Motor neuron (in vitro differentiated cells): ENCODE measurements around the gene TAF15. TPM values are rescaled to one million over a fixed set of nuclear protein-coding genes. Genes with fewer than 3 reads are reported as not detected.

Source experiments
- ATAC-seq, 8 experiments: fragments of 200-7000 bp; cut with Tn5 transposase; replicated peaks in 6 of 8; 2 replicates each; pipeline ENCODE4 v1.8.0; 2021; ENCODE audit warnings: mild to moderate bottlenecking in 8 of 8, moderate library complexity in 8 of 8
- H3K27ac ChIP-seq, 2 donors: fragments of 250-450 bp; sonication (Bioruptor Pico); 2 replicates each; pipeline ENCODE4 v1.9.0; 2021; ENCODE audit warnings: antibody characterized with exemption in 2 of 2, mild to moderate bottlenecking in 2 of 2, moderate library complexity in 1 of 2
- H3K4me1 ChIP-seq, 2 donors: fragments of 250-450 bp; sonication (Bioruptor Pico); replicated peaks in 1 of 2; 2 replicates each; pipeline ENCODE4 v1.6.1; 2021; ENCODE audit warnings: antibody characterized with exemption in 2 of 2, mild to moderate bottlenecking in 2 of 2, moderate library complexity in 1 of 2
- H3K4me3 ChIP-seq, 5 donors: fragments of 250-450 bp; sonication (Bioruptor Pico); 2 replicates each; pipeline ENCODE4 v1.9.0; 2021; ENCODE audit warnings: antibody characterized with exemption in 5 of 5, mild to moderate bottlenecking in 5 of 5, moderate library complexity in 4 of 5
- WGBS, 10 experiments: fragments of 450-650 bp; shearing (Covaris generic); methylation state at CpG; one replicate each; pipeline ENCODE4 v1.0.0; 2022; 5-methylcytosine and 5-hydroxymethylcytosine counted together
- in situ Hi-C, 9 experiments: fragments of 400-800 bp; cut with MboI; loops; one replicate each; pipeline ENCODE4 v1.15.0; 2021; ENCODE audit warnings: low sequenced_read_pairs in 9 of 9, low pct_unique_long_range_greater_than_20kb in 2 of 9; ENCODE audit not compliant: unreplicated experiment in 9 of 9
- total RNA-seq, 8 experiments: library from RNA; unstranded; fragments of 300-600 nt; gene quantifications; 2 replicates each; pipeline versions ENCODE4 v1.2.3 to v1.2.4, GENCODE V29; 2022

Gene TAF15
- total RNA-seq, 8 experiments from 2014 or later, result 40.6 to 190 (median 53.7) TPM

DNA sequence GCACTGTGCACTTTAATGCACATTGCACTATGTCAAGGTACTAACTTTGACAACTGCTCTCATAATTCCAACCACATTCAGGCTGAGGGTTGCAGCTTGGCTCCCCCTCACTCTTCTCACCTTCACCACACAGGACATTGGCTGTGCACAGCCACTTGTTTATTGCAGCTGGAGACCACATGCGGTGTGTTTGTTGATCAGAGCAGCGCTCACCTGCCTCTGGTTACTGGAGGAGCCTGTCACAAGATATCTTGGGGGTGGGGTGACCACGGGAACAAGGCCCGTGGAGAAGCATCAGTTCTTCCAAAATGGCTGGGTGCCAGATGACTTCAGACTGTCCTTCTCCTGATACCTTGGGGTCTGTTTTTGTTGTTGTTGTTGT, 81.5 kb downstream of the TAF15 start:
- no peak for ATAC-seq

GRCh38 chr17:35891269-35891668, 82.0 kb downstream of the TAF15 start:
- 30 to 100% (median 70%) methylated on average over 1 to 4 of the region's 4 CpGs; no CpG with 5 or more reads in 2 of the 10 experiments for WGBS, 10 experiments
- Histone ChIP-seq H3K4me1 (no peaks in the 10 kb centered on the region), H3K27ac (no peak overlapping the region), H3K4me3 (no peak overlapping the region)
- ATAC-seq, result no peak
- in situ Hi-C loops, result no loop called here

More for the DNA sequence above, 81.5 kb downstream of the TAF15 start:
- in situ Hi-C loops, result no loop called here
- no peaks in the 10 kb centered on the region for H3K4me1 ChIP-seq
- no peak overlapping the region for H3K27ac ChIP-seq
- H3K4me3 ChIP-seq, result no peak overlapping the region
- 40 to 90% methylated on average over 2 to 3 of the region's 4 CpGs; no CpG with 5 or more reads in 8 of the 10 experiments for WGBS, 10 experiments

DNA sequence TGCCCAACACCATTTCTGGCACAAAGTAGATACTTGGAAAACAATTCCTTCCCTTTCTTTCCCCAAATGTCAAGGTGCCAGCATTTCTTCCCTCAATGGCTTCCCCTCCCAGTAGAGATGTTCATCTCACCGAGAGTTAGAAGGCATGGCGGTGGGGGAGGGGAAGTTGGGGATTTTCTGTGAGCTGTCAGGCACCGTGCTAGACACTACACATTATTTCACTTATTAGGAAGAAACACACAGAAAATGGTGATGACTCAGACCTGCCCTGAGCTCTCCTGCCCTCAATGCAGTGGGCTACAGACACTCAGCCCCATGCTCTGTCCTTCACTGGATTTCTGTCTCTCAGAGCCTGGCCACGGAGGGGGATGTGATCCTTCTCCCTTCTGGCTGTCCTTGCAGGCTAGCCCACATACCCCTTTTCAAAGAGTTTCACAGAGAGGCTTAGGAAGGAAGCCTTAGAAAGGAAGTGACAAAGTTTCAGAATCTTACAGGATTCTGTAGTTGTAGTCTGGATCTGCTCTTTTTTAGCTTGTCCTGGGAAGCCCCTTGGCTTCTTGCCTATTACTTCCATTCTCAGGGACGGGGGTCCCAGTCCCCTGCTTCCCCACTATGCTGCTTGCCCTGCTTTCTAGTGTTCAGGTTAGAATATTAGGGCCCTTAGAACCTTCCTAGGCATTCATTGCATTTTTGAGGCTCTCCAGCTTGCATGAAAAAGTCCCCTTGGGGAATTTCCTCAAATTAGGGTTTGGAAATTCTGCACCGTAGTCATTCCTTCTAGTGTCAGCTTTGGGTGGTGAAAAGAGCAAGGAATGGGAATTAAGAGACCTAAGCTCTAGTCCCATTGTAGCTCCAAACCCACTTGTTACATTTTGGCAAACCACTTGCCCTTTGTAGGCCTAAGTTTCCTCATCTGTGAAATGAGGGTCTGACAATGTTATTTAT, 83.1 kb downstream of the TAF15 start:
- in situ Hi-C loops, result no loop called here
- no peaks in the 10 kb centered on the region for H3K4me1 ChIP-seq
- H3K4me3 ChIP-seq, result no peak overlapping the region
- 26 to 83% (median 54%) methylated on average over 1 to 5 of the region's 6 CpGs; no CpG with 5 or more reads in 2 of the 10 experiments for WGBS, 10 experiments
- no peak overlapping the region for H3K27ac ChIP-seq
- ATAC-seq, result no peak

- no peak overlapping the region for H3K27ac ChIP-seq
- in situ Hi-C loops, result no loop called here
- 40 to 80% (median 67%) methylated on average over 1 to 3 of the region's 4 CpGs; no CpG with 5 or more reads in 4 of the 10 experiments for WGBS, 10 experiments
- no peaks in the 10 kb centered on the region for H3K4me1 ChIP-seq
- no peak for ATAC-seq
- no peak overlapping the region for H3K4me3 ChIP-seq
Observed at GRCh38 chr17:35893751-35894150, 84.5 kb downstream of the TAF15 start.

DNA sequence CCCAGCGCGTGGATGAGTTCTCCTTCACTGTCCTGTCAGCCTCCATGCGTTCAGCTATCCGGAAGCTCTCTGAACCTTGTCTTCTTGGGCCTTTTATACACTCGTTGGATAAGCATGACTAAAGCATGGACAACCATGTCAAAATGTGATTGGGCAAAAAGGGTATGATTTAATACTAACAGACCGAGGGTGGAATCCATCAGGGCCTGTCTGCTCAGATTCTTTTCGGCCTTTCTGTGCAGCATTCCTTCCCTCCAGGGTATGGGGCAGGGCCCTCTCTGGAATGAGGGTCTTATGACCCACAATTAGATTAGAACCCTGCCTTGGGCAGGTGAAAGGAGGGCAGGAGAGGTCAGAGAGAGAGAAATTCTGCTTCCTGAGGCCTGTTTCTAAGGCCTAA, 84.9 kb downstream of the TAF15 start:
- no peaks in the 10 kb centered on the region for H3K4me1 ChIP-seq
- no peak overlapping the region for H3K27ac ChIP-seq
- in situ Hi-C loops, result no loop called here
- ATAC-seq, result no peak
- no peak overlapping the region for H3K4me3 ChIP-seq
- WGBS, 10 experiments, result 37 to 100% (median 94%) methylated on average over 2 to 6 of the region's 7 CpGs; no CpG with 5 or more reads in 3 of the 10 experiments

DNA sequence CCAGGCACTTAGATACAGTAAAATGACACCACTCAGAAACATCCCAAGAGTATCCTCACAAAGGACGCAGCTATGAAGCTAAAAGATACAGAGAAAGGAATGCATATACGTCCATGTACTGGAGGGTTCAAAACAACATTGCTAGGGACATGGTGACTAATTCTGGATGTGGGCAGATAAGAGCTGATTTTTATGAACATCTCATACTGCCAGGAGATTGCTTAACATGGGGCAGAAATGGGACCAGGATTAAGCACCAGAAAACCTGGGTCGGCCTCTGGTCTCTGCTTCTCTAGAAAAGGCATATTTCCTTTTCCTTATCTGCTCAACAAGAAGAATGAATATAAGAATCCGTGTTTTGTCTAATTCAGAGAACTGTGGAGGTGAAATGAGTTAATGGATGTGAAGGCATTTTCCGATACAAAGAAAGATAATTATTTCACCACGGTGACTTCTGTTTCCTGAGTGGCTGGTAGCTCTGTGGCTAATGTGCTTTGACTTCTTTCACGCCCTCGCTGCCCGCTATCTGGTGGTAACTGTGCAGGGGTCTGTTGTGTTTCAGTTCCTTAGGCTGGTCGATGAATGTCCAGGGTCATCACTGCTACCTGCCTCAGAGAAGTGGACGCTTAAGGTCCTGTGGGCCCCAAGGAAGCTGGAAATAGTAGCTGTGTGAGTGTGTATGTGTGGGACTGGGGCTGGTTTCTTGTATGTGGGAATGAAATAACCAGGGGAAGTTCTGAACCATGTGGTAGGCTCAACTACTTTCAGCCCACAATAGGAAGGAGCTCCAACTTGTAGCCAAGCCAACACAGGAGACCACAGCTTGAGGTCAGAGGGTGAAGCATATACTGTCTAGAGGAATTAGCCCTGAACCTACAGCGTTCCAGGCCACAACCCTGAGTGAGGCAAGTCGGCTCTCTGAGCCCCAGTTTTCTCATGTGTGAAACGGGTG, 86.6 kb downstream of the TAF15 start:
- Histone ChIP-seq H3K27ac (no peak overlapping the region), H3K4me3 (no peak overlapping the region), H3K4me1 (no peaks in the 10 kb centered on the region)
- no peak for ATAC-seq
- 55 to 95% (median 86%) methylated on average over 1 to 7 of the region's 14 CpGs for WGBS, 10 experiments
- in situ Hi-C loops, result no loop called here

Other genes with a start within 250 kb of the TAF15 start
- gene SLFN14, start 248.7 kb upstream of the TAF15 start, total RNA-seq, result under 1 TPM in 5 of 8 experiments, not detected in 3; 0.08 to 0.45 (median 0.10) TPM
- 10 to 100 TPM in 2 of 8 experiments, 1 to 10 TPM in 6; 3.9 to 13.0 (median 6.8) TPM for gene PEX12, start 230.9 kb upstream of the TAF15 start, total RNA-seq
- 100 to 1,000 TPM in 5 of 8 experiments, 10 to 100 TPM in 3; 63.8 to 204 (median 126) TPM for gene AP2B1, start 222.2 kb upstream of the TAF15 start, total RNA-seq
- 10 to 100 TPM in 5 of 8 experiments, 1 to 10 TPM in 2, under 1 TPM in 1; 0.61 to 33.6 (median 10.7) TPM for gene RASL10B, start 77.8 kb upstream of the TAF15 start, total RNA-seq
- gene GAS2L2, start 56.2 kb upstream of the TAF15 start, total RNA-seq, result 1 to 10 TPM in 1 of 8 experiments, under 1 TPM in 5, not detected in 2; 0.08 to 1.8 (median 0.22) TPM
- under 1 TPM in 6 of 8 experiments, not detected in 2; 0.33 to 0.85 (median 0.63) TPM for gene C17orf50, start 48.6 kb upstream of the TAF15 start, total RNA-seq
- gene MMP28, start 13.8 kb upstream of the TAF15 start, total RNA-seq, result 10 to 100 TPM in 1 of 8 experiments, 1 to 10 TPM in 1, under 1 TPM in 3, not detected in 3; 0.09 to 11.1 (median 0.32) TPM
- under 1 TPM in 5 of 8 experiments, not detected in 3; 0.08 to 0.18 (median 0.14) TPM for gene HEATR9, start 59.4 kb downstream of the TAF15 start, total RNA-seq
- under 1 TPM in 3 of 8 experiments, not detected in 5; 0.47 to 0.97 (median 0.51) TPM for gene CCL5, start 70.9 kb downstream of the TAF15 start, total RNA-seq
- 1 to 10 TPM in 2 of 8 experiments, under 1 TPM in 5, not detected in 1; 0.21 to 3.7 (median 0.76) TPM for gene RDM1, start 121.3 kb downstream of the TAF15 start, total RNA-seq
- under 1 TPM in 1 of 8 experiments, not detected in 7; 0.66 TPM for gene LYZL6, start 134.2 kb downstream of the TAF15 start, total RNA-seq
- under 1 TPM in 1 of 8 experiments, not detected in 7; 0.24 TPM for gene CCL16, start 172.0 kb downstream of the TAF15 start, total RNA-seq
- gene CCL14, start 177.2 kb downstream of the TAF15 start, total RNA-seq, result under 1 TPM in 3 of 8 experiments, not detected in 5; 0.14 to 0.52 (median 0.15) TPM
- gene CCL15, start 192.1 kb downstream of the TAF15 start, total RNA-seq, result under 1 TPM in 3 of 8 experiments, not detected in 5; 0.21 to 0.47 (median 0.41) TPM
- gene CCL23, start 208.5 kb downstream of the TAF15 start, total RNA-seq, result not detected